Ovary (tissue), 9 donors: Measurements from ENCODE around the gene GPR37. TPM values are rescaled to one million over a fixed set of nuclear protein-coding genes. Genes with fewer than 3 reads are reported as not detected.

Source experiments
- DNase-seq, 5 donors: peaks; one replicate each; pipeline ENCODE4 v3.0.0-alpha.2; 2019 to 2020
- H3K27ac ChIP-seq, 2 donors: fragments of 200-600 bp; one replicate each; pipeline versions ENCODE4 v1.5.1 to v1.8.0; 2019 to 2022
- H3K27me3 ChIP-seq: fragments of 200-600 bp; one replicate; pipeline ENCODE4 v1.8.0; 2022
- H3K36me3 ChIP-seq: fragments of 200-600 bp; sonication (generic); one replicate; pipeline ENCODE4 v1.5.1; 2019
- H3K4me1 ChIP-seq: one replicate; pipeline ENCODE4 v1.8.1; 2013; ENCODE audit warnings: mild to moderate bottlenecking, moderate library complexity; ENCODE audit not compliant: insufficient read depth
- H3K4me3 ChIP-seq: fragments of 200-600 bp; sonication (generic); one replicate; pipeline ENCODE4 v1.5.1; 2017
- H3K9me3 ChIP-seq, 2 donors: fragments of 200-600 bp in 1 of 2; sonication (generic) in 1 of 2; one replicate each; pipeline versions ENCODE4 v1.5.1 to v1.8.1; 2013 to 2019; ENCODE audit warnings: mild to moderate bottlenecking in 1 of 2, moderate library complexity in 1 of 2
- CTCF ChIP-seq, 3 donors: fragments of 450-650 bp in 2 of 3; fragments of 200-600 bp in 1 of 3; IDR thresholded peaks; one replicate each; pipeline versions ENCODE4 v1.5.1 to v1.8.0; 2016 to 2022; ENCODE audit warnings: antibody characterized with exemption in 3 of 3, mild to moderate bottlenecking in 1 of 3
- EP300 ChIP-seq: sonication (generic); formaldehyde crosslinking; IDR thresholded peaks from one replicate; pipeline ENCODE4 v1.6.1; 2017; ENCODE audit warnings: antibody characterized with exemption
- POLR2A ChIP-seq: fragments of 450-650 bp; IDR thresholded peaks from one replicate; pipeline ENCODE4 v1.6.1; 2017; ENCODE audit warnings: antibody characterized with exemption, mild to moderate bottlenecking, moderate library complexity
- WGBS, 3 donors: extraction: QIAGEN DNeasy Blood & Tissue Kit in 1 of 3; methylation state at CpG; one replicate each; pipeline versions ENCODE4 v1.1.5 to v1.1.7; 2013 to 2017; 5-methylcytosine and 5-hydroxymethylcytosine counted together
- intact Hi-C, 4 donors: fragments of 100-400 bp; cut with DNase I; formaldehyde crosslinking; loops; one replicate each; pipeline versions ENCODE4 v1.11.0 to v1.15.1; 2022 to 2023
- polyA plus RNA-seq, 2 donors: library from polyadenylated mRNA; stranded (reverse); fragments of 200-250 nt in 1 of 2; fragments of 350-450 nt in 1 of 2; fragmentation: Illumina TruSeq in 1 of 2; extraction: RNeasy Lipid Tissue Mini Kit (QIAGEN cat#74804) in 1 of 2; gene quantifications; one replicate each; pipeline ENCODE4 v1.2.3, GENCODE V29; 2013 to 2014
- total RNA-seq, 7 donors: library from RNA; depleted of rRNA in 2 of 7; stranded (reverse); fragments of >200 nt in 2 of 7; fragmentation: NEBNext Ultra II Directional in 3 of 7; extraction: Animal tissue kit (Norgen Biotek cat#: 25700) in 3 of 7; gene quantifications; one replicate each; pipeline versions ENCODE4 v1.1.0 to v1.2.4, GENCODE V29; 2016 to 2023
- donor health status: DM: no; HTN: no; CAD: no; lungs with moderate emphysema.
- donor health status: DM: no; HTN: no; CAD: no.
- donor health status: Bipolar disorder and iron deficiency.
- donor health status: DM: yes; HTN: yes; CAD: no.
- donor health status: DM: no; HTN: no; CAD: no.
- donor health status: DM: yes; HTN: yes; CAD: no.

Gene GPR37
- total and polyA plus RNA-seq, 9 donors, result 0.08 to 2.1 (median 0.22) TPM; not detected in 1

- DNase-seq, result no peak
- Histone ChIP-seq H3K36me3 (no peaks in the 10 kb centered on the region), H3K9me3 (no peaks in the 10 kb centered on the region), H3K27me3 (no peaks in the 10 kb centered on the region), H3K4me1 (no peaks in the 10 kb centered on the region), H3K27ac (no peak overlapping the region), H3K4me3 (no peak overlapping the region)
- intact Hi-C loops, result no loop called here
- WGBS, 3 donors, result 86 to 91% (median 86%) methylated on average over 4 of the region's 4 CpGs
- no peak for TF ChIP-seq EP300
- no peak for TF ChIP-seq CTCF (IDR thresholded peaks at IDR 0.05)
- no peak for TF ChIP-seq POLR2A
Measured at GRCh38 chr7:124697746-124698145, 67.8 kb downstream of the GPR37 start.

Other genes with a start within 250 kb of the GPR37 start
- gene POT1, start 164.0 kb upstream of the GPR37 start, total RNA-seq, result 10 to 100 TPM; 17.0 to 33.0 (median 25.3) TPM
- gene POT1, start 164.0 kb upstream of the GPR37 start, polyA plus RNA-seq, result 10 to 100 TPM; 12.3 to 15.0 TPM